ENCODE measurements around the gene NUP214.

GRCh38 chr9:131165523-131165922 is 40.1 kb downstream of the NUP214 start:
- TF ChIP-seq POLR2A (IDR thresholded peaks at IDR 0.05; ENCODE audit: low read length) (no peak), GATA1 (IDR thresholded peaks at IDR 0.05; ENCODE audit: low read depth, low read length) (no peak)
